ENCODE measurements around the gene CEMIP. TPM values are rescaled to one million over a fixed set of nuclear protein-coding genes. Genes with fewer than 3 reads are reported as not detected.
A peak's percentile ranks its signal among the peaks of the same experiment; 100 is the strongest.

Gene CEMIP
- total and polyA plus RNA-seq, 8 donors, result 12.4 to 31.8 (median 27.4) TPM

- peak overlapping the region; percentile 2 to 93 for H3K27ac ChIP-seq
- TF ChIP-seq, protein P1, sequence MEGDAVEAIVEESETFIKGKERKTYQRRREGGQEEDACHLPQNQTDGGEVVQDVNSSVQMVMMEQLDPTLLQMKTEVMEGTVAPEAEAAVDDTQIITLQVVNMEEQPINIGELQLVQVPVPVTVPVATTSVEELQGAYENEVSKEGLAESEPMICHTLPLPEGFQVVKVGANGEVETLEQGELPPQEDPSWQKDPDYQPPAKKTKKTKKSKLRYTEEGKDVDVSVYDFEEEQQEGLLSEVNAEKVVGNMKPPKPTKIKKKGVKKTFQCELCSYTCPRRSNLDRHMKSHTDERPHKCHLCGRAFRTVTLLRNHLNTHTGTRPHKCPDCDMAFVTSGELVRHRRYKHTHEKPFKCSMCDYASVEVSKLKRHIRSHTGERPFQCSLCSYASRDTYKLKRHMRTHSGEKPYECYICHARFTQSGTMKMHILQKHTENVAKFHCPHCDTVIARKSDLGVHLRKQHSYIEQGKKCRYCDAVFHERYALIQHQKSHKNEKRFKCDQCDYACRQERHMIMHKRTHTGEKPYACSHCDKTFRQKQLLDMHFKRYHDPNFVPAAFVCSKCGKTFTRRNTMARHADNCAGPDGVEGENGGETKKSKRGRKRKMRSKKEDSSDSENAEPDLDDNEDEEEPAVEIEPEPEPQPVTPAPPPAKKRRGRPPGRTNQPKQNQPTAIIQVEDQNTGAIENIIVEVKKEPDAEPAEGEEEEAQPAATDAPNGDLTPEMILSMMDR (IDR thresholded peaks at IDR 0.05), result no peak
- intact Hi-C loops (cut with DNase I), result loop anchor here in 1 of 2 donors (10.0 kb wide), 1 partner anchor 274 kb away; no protein-coding TSS in a partner anchor
Measured at GRCh38 chr15:80990955-80991354, 211.8 kb downstream of the CEMIP start.

DNA sequence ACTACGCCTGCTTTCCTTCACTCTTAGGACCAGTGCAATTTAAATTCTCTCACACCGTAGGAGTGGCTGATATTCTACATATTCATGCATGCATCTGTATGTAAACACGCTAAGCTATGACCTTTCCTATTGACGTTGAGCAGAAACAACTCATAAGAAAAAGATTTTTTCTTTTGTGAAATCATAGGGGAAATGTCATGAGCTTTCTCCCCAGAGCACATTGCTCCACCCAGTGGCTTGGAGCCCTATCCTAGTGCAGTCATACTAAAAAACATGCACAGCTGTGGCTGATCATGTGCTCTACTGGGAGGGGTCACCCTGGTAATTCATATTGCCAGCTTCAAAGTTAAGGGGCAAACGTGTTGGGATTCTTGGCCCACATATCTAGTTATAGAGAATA lies 212.3 kb downstream of the CEMIP start:
- Histone ChIP-seq H3K27ac (peak overlapping the region in 1 of 2 donors; percentile 2), H3K27me3 (no peaks in the 10 kb centered on the region), H3K4me3 (no peak overlapping the region), H3K36me3 (no peaks in the 10 kb centered on the region), H3K9me3 (no peaks in the 10 kb centered on the region), H3K4me1 (peaks cover 12 to 54% of the 10 kb centered on the region in 2 donors)
- intact Hi-C loops (cut with DNase I), result loop anchor here in 1 of 2 donors (10.0 kb wide), 1 partner anchor 273 kb away; no protein-coding TSS in a partner anchor
- peak in 1 of 4 donors; percentile 59 for DNase-seq
- TF ChIP-seq, protein P1 (IDR thresholded peaks at IDR 0.05), result no peak
- ATAC-seq, result peak; percentile 17

More at GRCh38 chr15:80990955-80991354, 211.8 kb downstream of the CEMIP start:
- H3K9me3 ChIP-seq, result no peaks in the 10 kb centered on the region
- H3K4me1 ChIP-seq, result peaks cover 12 to 58% of the 10 kb centered on the region in 2 donors
- no peaks in the 10 kb centered on the region for H3K36me3 ChIP-seq
- DNase-seq (no peak), ATAC-seq (no peak)
- H3K4me3 ChIP-seq, result no peak overlapping the region
- no peaks in the 10 kb centered on the region for H3K27me3 ChIP-seq

- Histone ChIP-seq H3K9me3 (no peaks in the 10 kb centered on the region), H3K36me3 (no peaks in the 10 kb centered on the region), H3K27ac (peak overlapping the region in 1 of 2 donors; percentile 2), H3K4me1 (peaks cover 12 to 48% of the 10 kb centered on the region in 2 donors), H3K4me3 (no peak overlapping the region), H3K27me3 (no peaks in the 10 kb centered on the region)
- intact Hi-C loops (cut with DNase I), result loop anchor here in 1 of 2 donors (10.0 kb wide), 1 partner anchor 273 kb away; no protein-coding TSS in a partner anchor
- DNase-seq (no peak), ATAC-seq (no peak)
- TF ChIP-seq, protein P1 (IDR thresholded peaks at IDR 0.05), result no peak
Measured at GRCh38 chr15:80992006-80992405, 212.8 kb downstream of the CEMIP start.

DNA sequence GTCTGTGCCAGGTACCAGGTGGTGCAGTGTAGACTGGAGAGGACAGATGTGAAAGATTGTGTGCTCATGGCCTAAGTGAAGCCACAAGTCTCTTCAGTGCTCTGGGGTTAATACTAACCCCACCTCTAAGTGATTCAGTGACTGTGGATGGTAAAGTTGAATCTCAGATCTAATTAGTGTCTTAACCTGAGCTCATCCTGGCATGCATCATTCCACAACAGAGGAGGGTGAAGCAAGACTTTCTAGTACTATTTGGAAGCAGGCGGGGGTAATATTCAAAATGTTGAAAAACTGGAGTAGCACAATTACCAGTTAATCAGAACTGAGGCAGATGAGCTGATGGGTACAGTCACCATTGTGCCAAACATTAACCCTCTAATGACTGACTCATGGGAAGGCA lies 213.3 kb downstream of the CEMIP start:
- H3K27ac ChIP-seq, result no peak overlapping the region
- H3K9me3 ChIP-seq, result no peaks in the 10 kb centered on the region
- H3K4me3 ChIP-seq, result no peak overlapping the region
- peaks cover 12 to 44% of the 10 kb centered on the region in 2 donors for H3K4me1 ChIP-seq
- intact Hi-C loops (cut with DNase I), result loop anchor here in 1 of 2 donors (10.0 kb wide), 1 partner anchor 272 kb away; no protein-coding TSS in a partner anchor
- DNase-seq (no peak), ATAC-seq (no peak)
- H3K27me3 ChIP-seq, result no peaks in the 10 kb centered on the region
- TF ChIP-seq, protein P1 (IDR thresholded peaks at IDR 0.05), result no peak
- no peaks in the 10 kb centered on the region for H3K36me3 ChIP-seq

DNA sequence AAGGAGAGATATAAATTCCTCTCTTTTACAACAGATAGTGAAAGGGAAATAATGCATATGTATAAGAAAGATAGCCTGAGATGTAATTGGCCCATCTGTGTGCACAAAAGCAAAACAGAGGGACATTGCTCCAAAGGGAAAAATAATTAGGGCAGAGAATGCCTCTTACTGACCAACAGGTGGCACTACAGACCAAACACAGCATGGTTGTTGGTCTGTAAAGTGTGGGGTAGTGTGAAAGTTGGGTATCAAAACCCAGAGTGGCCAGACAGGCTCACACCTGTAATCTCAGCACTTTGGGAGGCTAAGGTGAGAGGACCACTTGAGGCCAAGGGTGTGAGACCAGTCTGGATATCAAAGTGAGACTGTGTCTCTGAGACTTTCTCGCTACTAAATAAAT lies 217.1 kb downstream of the CEMIP start:
- Histone ChIP-seq H3K27me3 (no peaks in the 10 kb centered on the region), H3K9me3 (no peaks in the 10 kb centered on the region), H3K4me3 (no peak overlapping the region), H3K36me3 (no peaks in the 10 kb centered on the region), H3K27ac (no peak overlapping the region), H3K4me1 (peaks cover 0 to 32% of the 10 kb centered on the region in 2 donors)
- TF ChIP-seq, protein P1 (IDR thresholded peaks at IDR 0.05), result peak; percentile 19 to 51
- DNase-seq, result no peak
- no peak for ATAC-seq
- intact Hi-C loops (cut with DNase I), result loop anchor here in 1 of 2 donors (10.0 kb wide), 1 partner anchor 269 kb away; no protein-coding TSS in a partner anchor

All from left lung (tissue), 10 donors.